Measurements from ENCODE around the gene GLG1.
"Not testable (repeated sequence)": the region's sequence is repeated elsewhere in the genome, so short reads cannot be mapped to it uniquely, and the experiment has no call there.

The GLG1 gene

GRCh38 chr16:74521691-74522090, 85.2 kb downstream of the GLG1 start:
- no peak overlapping the region for H3K27ac ChIP-seq (ENCODE audit: low read length)
- H3K9ac ChIP-seq (ENCODE audit: low read depth, low read length) = no peak overlapping the region
- no peaks in the 10 kb centered on the region for H4K20me1 ChIP-seq (ENCODE audit: insufficient read depth, low read length)
- H2AFZ ChIP-seq (ENCODE audit: low read depth, low read length) = no peak overlapping the region
- 0 out of 2 replicates have a peak, but pooled peaks cover 2% of the 10 kb centered on the region for H3K79me2 ChIP-seq (ENCODE audit: insufficient read depth, low read length)
- H3K36me3 ChIP-seq (ENCODE audit: insufficient read depth, low read length) = peaks cover 3% of the 10 kb centered on the region; the same call in 1 of the 2 replicates
- H3K27me3 ChIP-seq (ENCODE audit: insufficient read depth, low read length, poor library complexity) = no peaks in the 10 kb centered on the region
- DNase-seq = no peak
- no peaks in the 10 kb centered on the region for H3K4me1 ChIP-seq (ENCODE audit: insufficient read depth, low read length)
- H3K9me3 ChIP-seq (ENCODE audit: insufficient read depth, low read length, severe bottlenecking) = no peaks in the 10 kb centered on the region
- ATAC-seq (ENCODE audit: insufficient read depth, low read depth) = no peak
- H3K4me3 ChIP-seq (ENCODE audit: low read depth in 1 of 2, low read length in 2 of 2) = no peak overlapping the region
- no peak for TF ChIP-seq EZH2 (IDR thresholded peaks at IDR 0.05; ENCODE audit: borderline replicate concordance, low read depth, low read length, severe bottlenecking)
- TF ChIP-seq CTCF (IDR thresholded peaks at IDR 0.05; ENCODE audit: borderline replicate concordance, extremely low read depth, low read length, poor library complexity, severe bottlenecking) = no peak
- H3K4me2 ChIP-seq (ENCODE audit: insufficient read depth, low read length) = no peak overlapping the region

GRCh38 chr16:74518934-74519333, 88.0 kb downstream of the GLG1 start:
- H3K27me3 ChIP-seq (ENCODE audit: insufficient read depth, low read length, poor library complexity); H3K27ac ChIP-seq (ENCODE audit: low read length); H2AFZ ChIP-seq (ENCODE audit: low read depth, low read length); H3K79me2 ChIP-seq (ENCODE audit: insufficient read depth, low read length); H3K4me2 ChIP-seq (ENCODE audit: insufficient read depth, low read length); DNase-seq; H3K4me1 ChIP-seq (ENCODE audit: insufficient read depth, low read length); H4K20me1 ChIP-seq (ENCODE audit: insufficient read depth, low read length); H3K4me3 ChIP-seq (ENCODE audit: low read depth in 1 of 2, low read length in 2 of 2); H3K36me3 ChIP-seq (ENCODE audit: insufficient read depth, low read length); ATAC-seq (ENCODE audit: insufficient read depth, low read depth); H3K9ac ChIP-seq (ENCODE audit: low read depth, low read length); H3K9me3 ChIP-seq (ENCODE audit: insufficient read depth, low read length, severe bottlenecking): not testable (repeated sequence)

- H4K20me1 ChIP-seq (ENCODE audit: insufficient read depth, low read length) = no peaks in the 10 kb centered on the region
Measured at GRCh38 chr16:74511961-74512360, 95.0 kb downstream of the GLG1 start.

GRCh38 chr16:74505011-74505410, 101.9 kb downstream of the GLG1 start:
- Histone ChIP-seq H3K79me2 (ENCODE audit: insufficient read depth, low read length) (no peaks in the 10 kb centered on the region), H3K4me2 (ENCODE audit: insufficient read depth, low read length) (no peak overlapping the region)
- DNase-seq = no peak

More at GRCh38 chr16:74511961-74512360, 95.0 kb downstream of the GLG1 start:
- Histone ChIP-seq H3K9ac (ENCODE audit: low read depth, low read length) (no peak overlapping the region), H3K36me3 (ENCODE audit: insufficient read depth, low read length) (peaks cover 4% of the 10 kb centered on the region; the same call in 1 of the 2 replicates), H3K79me2 (ENCODE audit: insufficient read depth, low read length) (no peaks in the 10 kb centered on the region), H3K4me1 (ENCODE audit: insufficient read depth, low read length) (no peaks in the 10 kb centered on the region), H2AFZ (ENCODE audit: low read depth, low read length) (no peak overlapping the region), H3K27me3 (ENCODE audit: insufficient read depth, low read length, poor library complexity) (no peaks in the 10 kb centered on the region), H3K27ac (ENCODE audit: low read length) (no peak overlapping the region), H3K4me3 (ENCODE audit: low read depth in 1 of 2, low read length in 2 of 2) (no peak overlapping the region), H3K9me3 (ENCODE audit: insufficient read depth, low read length, severe bottlenecking) (no peaks in the 10 kb centered on the region), H3K4me2 (ENCODE audit: insufficient read depth, low read length) (no peak overlapping the region)
- ATAC-seq (ENCODE audit: insufficient read depth, low read depth) (no peak), DNase-seq (no peak)
- no peak for TF ChIP-seq CTCF (IDR thresholded peaks at IDR 0.05; ENCODE audit: borderline replicate concordance, extremely low read depth, low read length, poor library complexity, severe bottlenecking)
- no peak for TF ChIP-seq EZH2 (IDR thresholded peaks at IDR 0.05; ENCODE audit: borderline replicate concordance, low read depth, low read length, severe bottlenecking)

More at GRCh38 chr16:74505011-74505410, 101.9 kb downstream of the GLG1 start:
- Histone ChIP-seq H3K9ac (ENCODE audit: low read depth, low read length) (no peak overlapping the region), H3K36me3 (ENCODE audit: insufficient read depth, low read length) (peaks cover 12% of the 10 kb centered on the region; the same call in 1 of the 2 replicates), H3K9me3 (ENCODE audit: insufficient read depth, low read length, severe bottlenecking) (no peaks in the 10 kb centered on the region), H4K20me1 (ENCODE audit: insufficient read depth, low read length) (no peaks in the 10 kb centered on the region), H2AFZ (ENCODE audit: low read depth, low read length) (no peak overlapping the region), H3K4me1 (ENCODE audit: insufficient read depth, low read length) (no peaks in the 10 kb centered on the region), H3K27ac (ENCODE audit: low read length) (no peak overlapping the region), H3K27me3 (ENCODE audit: insufficient read depth, low read length, poor library complexity) (no peaks in the 10 kb centered on the region), H3K4me3 (ENCODE audit: low read depth in 1 of 2, low read length in 2 of 2) (no peak overlapping the region)
- TF ChIP-seq EZH2 (IDR thresholded peaks at IDR 0.05; ENCODE audit: borderline replicate concordance, low read depth, low read length, severe bottlenecking) = no peak
- TF ChIP-seq CTCF (IDR thresholded peaks at IDR 0.05; ENCODE audit: borderline replicate concordance, extremely low read depth, low read length, poor library complexity, severe bottlenecking) = no peak
- ATAC-seq (ENCODE audit: insufficient read depth, low read depth) = no peak

All from DND-41 (cell line).